ENCODE data around the gene MAL. TPM values are rescaled to one million over a fixed set of nuclear protein-coding genes. Genes with fewer than 3 reads are reported as not detected.

Gene MAL
- total and polyA plus RNA-seq, 2 of the 13 experiments (the other 11 are each of a cell fraction or from before 2014, with no cell fraction given): not detected

- TF ChIP-seq AKNA (CRISPR knock-in tag; IDR thresholded peaks at IDR 0.05; ENCODE audit: borderline replicate concordance) (no peak), SOX5 (CRISPR knock-in tag; IDR thresholded peaks at IDR 0.05; ENCODE audit: borderline replicate concordance) (no peak)
Measured at GRCh38 chr2:95069465-95069864, 44.0 kb downstream of the MAL start (continued).

- CTCF ChIA-PET (ENCODE audit: low intra/inter-chr PET ratio, low total read pairs): no interaction called here
- in situ Hi-C loops (cut with HindIII; ENCODE audit: extremely low pct_ligation_motif_present, low pct_unique_long_range_greater_than_20kb): loop anchor here (10.0 kb wide), 1 partner anchor 47 kb away; the partner anchor contains the start of gene MAL
- H3K4me3 ChIP-seq (replicated peaks in 1 of 3; ENCODE audit: insufficient read depth in 1 of 3, low read depth in 2 of 3, low read length in 3 of 3): no peak overlapping the region
- TF ChIP-seq FOXA3 (CRISPR knock-in tag; IDR thresholded peaks at IDR 0.05): no peak
- no peak for TF ChIP-seq ZNF253 (CRISPR knock-in tag; IDR thresholded peaks at IDR 0.05; ENCODE audit: borderline replicate concordance)
- TF ChIP-seq PRDM4 (CRISPR knock-in tag; IDR thresholded peaks at IDR 0.05; ENCODE audit: borderline replicate concordance): no peak
- no peak for TF ChIP-seq CEBPZ (IDR thresholded peaks at IDR 0.05; ENCODE audit: low read length)
- no peak for TF ChIP-seq ZGPAT (CRISPR knock-in tag; IDR thresholded peaks at IDR 0.05)
- no peak for TF ChIP-seq STAT5B (CRISPR knock-in tag; IDR thresholded peaks at IDR 0.05)
- no peak for TF ChIP-seq ZNF558 (CRISPR knock-in tag; IDR thresholded peaks at IDR 0.05; ENCODE audit: borderline replicate concordance)
- TF ChIP-seq REXO4 (CRISPR knock-in tag; IDR thresholded peaks at IDR 0.05; ENCODE audit: borderline replicate concordance): no peak
- no peak for TF ChIP-seq ZNF296 (CRISPR knock-in tag; conservative IDR thresholded peaks at IDR 0.05)
Measured at GRCh38 chr2:95071856-95072255, 46.3 kb downstream of the MAL start.

More at GRCh38 chr2:95071856-95072255, 46.3 kb downstream of the MAL start:
- no TSS peak for BruUV-seq (replicated peaks)
- ATAC-seq (no peak), FAIRE-seq (no peak), DNase-seq (ENCODE audit: low spot score) (no peak)
- 23% methylated on average over 4 of the region's 4 CpGs for WGBS (ENCODE audit: low lambda C conversion rate)
- Histone ChIP-seq H3K27ac (ENCODE audit: extremely low read length, insufficient read depth, low read length) (no peak overlapping the region), H3K4me2 (ENCODE audit: low read depth, low read length) (no peak overlapping the region), H3K79me2 (ENCODE audit: insufficient read depth, low read length) (no peaks in the 10 kb centered on the region), H3K9ac (ENCODE audit: insufficient read depth, low read depth, low read length) (no peak overlapping the region), H3K9me3 (ENCODE audit: low read length) (no peaks in the 10 kb centered on the region), H3K27me3 (ENCODE audit: control insufficient read depth in 1 of 2, insufficient read depth in 2 of 2, low read length in 2 of 2) (peaks cover 4 to 35% of the 10 kb centered on the region in 2 experiments; a peak in 4 of 5 replicates), H3K4me1 (ENCODE audit: insufficient read depth, low read length) (peaks cover 37% of the 10 kb centered on the region), H4K20me1 (ENCODE audit: insufficient read depth, low read length) (no peaks in the 10 kb centered on the region), H2AFZ (ENCODE audit: low read length) (no peak overlapping the region), H3K36me3 (replicated peaks in 1 of 2; ENCODE audit: control insufficient read depth in 1 of 2, insufficient read depth in 2 of 2, low read length in 2 of 2) (no peaks in the 10 kb centered on the region)
- intact Hi-C loops (cut with micrococcal nuclease; ENCODE audit: unreplicated experiment): no loop called here
- POLR2A ChIA-PET: no interaction called here

Data from HepG2 (cell line).